GM21737 (cell line): ENCODE data around the gene TOX2.

ENCODE experiments used
- ATAC-seq: cut with Tn5 transposase; IDR thresholded peaks from one replicate; pipeline ENCODE4 v1.9.1; 2021; ENCODE audit warnings: mild to moderate bottlenecking, moderate library complexity; ENCODE audit not compliant: unreplicated experiment

The TOX2 gene

DNA sequence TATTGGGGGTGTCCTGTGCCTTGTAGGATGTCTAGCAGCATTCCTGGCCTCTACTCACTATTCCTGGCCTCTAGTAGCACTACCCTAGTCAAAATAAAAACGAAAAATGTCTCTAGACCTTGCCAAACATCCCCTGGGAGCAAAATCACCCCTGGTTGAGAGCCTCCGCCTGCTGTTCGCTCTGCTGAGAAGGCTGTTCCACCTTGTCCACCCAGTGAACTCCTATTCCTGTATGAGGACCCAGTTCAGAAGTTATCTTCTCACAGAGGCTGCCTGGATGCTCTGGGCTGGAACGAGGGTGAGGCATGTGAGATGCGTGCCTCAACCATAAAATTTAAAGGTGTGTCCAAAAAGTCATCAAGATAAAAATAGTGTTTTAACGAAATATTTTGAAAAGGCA is 101.9 kb downstream of the TOX2 start:
- ATAC-seq = no peak

DNA sequence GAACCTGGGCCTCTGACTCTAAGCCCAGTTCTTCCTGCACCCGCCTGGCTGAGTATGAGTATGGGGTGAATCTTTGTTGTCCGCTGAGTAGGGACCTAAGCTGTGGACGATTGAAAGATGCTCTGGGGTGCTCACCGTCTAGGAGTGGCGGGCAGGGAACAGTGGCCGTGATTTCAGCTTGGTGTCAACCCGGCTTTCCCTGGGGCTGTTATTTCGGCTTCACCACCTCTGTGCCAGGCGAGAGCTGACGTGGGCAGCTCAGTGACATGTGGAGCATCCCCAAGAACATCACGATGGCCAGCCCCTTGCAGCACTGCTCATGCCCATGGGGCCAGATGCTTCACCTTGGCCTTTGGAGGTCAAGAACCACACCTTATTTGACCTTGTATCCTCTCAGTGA is 102.6 kb downstream of the TOX2 start:
- ATAC-seq = no peak

DNA sequence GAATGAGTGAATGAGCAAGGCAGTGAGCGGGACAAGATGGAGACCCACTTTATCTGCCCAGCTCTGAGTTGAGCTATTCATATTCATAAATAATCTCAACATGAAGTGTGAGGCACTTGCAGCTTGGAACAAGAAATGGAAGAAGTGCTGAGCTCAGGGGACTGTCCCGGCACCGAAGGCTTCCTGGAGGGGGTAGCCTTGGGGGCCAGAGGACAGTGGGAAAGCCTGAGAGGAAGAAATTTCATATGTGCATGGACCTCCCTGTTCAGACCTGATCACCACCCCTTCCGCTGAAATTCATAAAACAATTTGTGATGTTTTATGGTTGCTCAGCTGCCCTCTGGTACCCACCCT is 103.2 kb downstream of the TOX2 start:
- no peak for ATAC-seq

DNA sequence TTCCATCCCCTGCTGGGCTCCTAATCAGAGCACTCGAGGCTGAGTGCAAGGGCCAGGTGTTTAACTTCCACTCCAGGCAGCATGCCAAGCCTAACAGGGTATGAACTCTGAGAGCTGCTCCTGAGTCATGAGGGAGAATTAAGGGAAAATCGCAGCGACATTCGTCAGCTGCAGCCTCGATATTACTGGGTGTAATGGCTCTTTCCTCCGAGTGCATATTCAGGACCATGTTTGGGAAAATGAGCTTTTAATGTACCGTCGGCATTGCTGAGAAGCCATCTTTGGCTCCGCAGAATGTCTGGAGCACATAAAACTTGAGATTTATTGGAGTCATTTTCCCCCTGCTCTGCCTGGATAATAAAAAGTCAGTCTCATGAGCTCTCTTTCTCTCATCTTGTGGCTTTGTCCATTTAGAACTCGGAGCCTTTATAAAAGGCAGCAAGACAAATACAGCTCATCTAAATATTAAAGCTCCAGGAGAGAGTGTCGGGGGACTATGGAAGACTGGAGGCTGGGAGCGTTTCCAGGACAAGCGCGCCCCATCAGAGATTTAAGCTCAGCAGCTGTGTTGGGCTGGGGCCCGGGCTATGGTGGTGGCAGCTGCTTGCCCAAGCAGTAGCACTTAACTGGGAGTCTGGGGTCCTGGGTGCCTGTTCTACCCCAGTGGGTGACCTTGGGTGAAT is 103.7 kb downstream of the TOX2 start:
- ATAC-seq = no peak

DNA sequence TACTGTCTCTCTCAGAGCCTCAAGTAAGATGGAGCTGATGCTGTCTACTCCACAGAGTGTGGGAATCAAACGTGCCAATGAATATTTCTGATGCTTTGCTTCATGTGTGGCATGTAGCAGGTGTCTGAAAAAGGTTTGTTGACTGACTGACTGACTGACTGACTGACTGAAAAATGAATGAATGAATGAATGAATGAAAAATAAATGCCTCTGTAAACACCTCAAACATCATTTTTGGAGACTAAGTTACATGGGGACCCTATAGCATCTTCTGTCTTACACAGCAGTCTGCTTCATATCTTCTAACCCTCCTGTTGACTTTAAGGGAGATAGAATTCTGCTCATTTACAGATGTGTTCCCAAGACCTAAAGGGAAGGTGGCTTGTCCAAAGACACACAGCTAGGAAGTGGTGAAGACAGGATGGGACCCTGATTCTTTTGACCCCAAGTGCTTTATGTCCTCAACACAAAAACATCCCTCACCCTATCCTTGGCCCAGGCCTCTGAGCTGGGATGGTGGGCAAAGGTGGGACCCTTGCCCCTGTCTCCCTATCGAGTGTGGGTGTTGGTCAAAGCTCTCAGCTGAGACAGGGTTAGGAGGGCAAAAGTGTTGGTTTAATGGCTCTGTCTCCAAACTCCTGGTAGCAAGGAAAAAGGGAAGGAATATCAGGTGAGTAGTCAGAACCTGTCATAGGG is 104.4 kb downstream of the TOX2 start:
- ATAC-seq = no peak

DNA sequence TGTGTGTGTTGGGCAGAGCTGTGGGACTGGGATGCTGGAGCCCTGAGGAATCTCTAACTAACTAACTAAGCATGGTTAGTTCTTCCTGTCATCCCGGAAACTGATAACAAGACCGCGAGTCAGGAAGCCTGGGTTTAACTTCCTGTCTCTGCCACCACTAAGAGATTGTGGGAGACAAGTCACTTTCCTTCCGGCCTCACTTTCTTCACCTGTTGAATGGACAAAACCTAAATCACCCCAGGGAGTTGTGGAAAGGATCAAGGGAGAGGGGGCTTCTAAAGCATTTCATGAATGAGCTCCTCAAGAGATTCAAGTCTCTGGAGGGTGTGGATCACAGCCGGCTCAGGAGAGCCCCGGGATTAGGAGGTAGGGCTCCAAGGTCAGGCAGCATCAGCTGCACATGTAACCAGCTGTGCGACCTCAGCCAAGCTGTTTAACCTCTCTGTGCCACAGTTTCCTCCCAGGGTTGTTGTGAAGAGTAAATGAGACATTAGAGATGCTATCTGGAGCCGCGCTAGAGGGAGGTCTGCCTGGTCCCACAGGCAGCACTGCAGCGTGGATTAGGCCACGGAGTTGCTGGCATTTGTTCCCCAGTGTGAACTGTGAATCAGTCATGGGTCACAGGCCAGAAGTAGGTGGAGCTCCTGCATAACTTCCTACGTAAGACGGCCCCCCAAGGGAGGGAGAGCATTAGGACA is 105.1 kb downstream of the TOX2 start:
- no peak for ATAC-seq

DNA sequence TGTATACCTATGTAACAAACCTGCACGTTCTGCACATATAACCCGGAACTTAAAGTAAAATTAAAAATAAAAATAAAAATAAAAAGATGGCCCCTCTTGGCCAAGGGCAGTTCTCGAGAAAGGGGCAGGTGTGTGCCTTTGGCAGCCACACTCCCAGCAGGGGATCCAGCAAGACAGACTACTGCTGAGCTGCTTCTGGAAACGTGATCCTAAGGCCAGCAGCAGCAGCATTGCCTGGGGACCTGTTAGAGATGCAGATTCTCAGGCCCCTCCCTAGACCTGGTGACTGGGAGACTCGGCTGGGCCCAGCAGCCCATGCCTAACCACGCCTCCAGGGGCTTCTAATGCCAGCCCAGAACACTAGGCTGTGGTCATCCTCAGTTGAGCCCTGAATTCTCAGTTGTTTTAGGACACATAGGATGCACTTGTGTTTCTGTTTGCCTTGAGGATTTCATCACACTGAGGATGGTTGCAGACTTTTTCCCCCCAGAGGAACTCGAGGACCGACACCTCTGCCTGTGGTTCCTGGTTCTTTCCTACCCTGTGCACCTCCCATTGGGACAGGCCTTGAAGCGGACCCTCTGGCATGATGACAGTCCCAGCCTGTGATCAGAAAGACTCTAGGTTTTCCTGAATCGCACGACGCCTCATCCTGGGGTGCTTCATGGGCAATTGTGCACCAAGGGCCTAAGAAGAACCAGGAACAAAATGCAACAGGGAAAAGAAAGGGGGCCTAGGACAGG is 105.9 kb downstream of the TOX2 start:
- ATAC-seq = no peak

DNA sequence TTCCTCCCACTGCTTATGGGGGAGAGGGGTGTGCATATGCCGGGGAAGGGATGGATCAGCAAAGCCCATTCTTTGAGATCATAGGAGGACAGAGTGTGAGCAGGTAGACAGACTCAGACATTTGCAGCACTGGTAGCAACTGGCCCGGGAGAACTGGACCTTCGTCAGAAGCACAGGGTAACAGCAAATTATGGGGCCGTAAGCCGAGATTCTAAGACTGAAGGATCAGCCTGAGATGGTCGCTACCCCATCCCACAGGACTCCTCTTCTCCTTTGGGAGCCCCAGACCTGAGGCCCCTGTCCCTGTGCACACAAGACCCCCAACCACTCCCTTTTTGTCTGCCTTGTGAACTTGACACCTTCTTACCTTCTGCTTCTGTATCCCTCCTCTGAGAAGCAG is 106.5 kb downstream of the TOX2 start:
- no peak for ATAC-seq

DNA sequence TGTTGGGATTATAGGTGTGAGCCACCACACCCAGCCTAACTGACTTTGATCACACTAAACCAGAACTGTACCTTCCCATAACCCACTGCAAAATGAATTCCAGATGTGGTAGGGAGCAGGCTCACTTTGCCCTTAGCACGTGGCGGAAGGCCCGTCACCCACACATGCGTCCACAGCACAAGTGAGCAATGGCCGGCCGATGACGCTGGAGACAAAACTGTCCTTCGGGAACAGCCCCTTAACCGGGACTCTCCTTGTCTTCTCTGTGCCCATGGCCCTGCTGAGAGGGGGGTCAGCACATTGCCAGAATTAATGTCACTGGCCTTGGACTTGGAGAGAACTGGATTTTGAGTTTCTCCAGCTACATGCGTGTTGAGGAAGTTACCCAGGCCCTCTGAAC is 107.2 kb downstream of the TOX2 start:
- no peak for ATAC-seq

DNA sequence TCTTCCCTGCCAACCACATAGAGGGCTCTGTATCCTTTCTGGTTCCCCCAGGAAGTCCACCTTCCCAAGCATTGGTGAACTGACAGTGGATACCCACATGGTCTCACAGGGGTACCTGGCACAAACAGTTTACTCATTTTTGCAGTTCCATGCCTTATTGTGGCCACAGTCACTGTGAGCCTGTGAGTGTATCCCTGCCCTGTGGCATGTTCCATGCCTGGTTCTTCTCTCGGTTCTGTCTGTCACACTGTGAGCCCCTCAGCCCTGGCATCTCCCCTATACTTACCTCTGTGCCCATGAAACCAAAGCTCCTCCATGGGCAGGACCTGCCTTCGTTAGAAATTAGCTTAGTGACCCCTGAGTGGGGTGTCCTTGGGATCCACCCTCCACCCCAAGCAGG is 107.8 kb downstream of the TOX2 start:
- no peak for ATAC-seq

DNA sequence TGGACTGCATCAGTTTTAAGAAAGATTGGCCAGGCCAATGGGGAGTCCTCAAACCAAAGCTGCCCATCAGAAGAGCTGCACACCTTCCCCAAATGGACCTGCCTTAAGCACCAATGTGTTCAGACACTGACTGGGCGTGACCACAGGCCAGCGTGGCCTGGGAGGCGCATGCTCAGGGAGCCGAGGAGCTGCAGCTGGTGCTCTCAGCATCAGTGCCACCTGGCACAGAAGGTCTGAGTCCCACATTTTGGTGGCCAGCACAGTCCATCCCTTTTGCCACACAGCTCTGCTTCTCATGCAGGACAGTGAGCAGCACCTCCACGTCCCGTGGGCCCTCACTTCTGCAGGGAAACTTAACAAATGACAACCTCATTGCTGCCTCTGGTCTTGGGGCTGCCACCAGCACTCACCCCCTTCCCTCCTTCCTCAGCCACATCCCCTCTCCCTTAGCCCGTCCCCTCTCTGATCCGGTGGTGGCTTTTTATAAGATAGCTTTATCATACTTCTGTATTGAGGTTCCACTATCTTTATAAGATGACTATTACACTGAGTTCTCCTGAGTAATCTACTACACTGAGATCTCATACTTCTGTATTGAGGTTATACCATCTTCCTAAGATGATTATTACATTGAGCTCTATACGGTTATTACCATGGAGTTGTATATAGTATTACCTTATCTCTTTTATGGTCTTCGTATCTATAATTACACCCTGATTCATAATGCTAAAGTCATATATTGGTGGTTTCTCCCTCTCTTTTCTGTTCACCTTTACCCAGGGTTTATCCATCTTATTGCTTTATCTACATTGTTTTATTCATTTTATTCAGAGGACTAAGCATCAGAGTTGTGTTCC is 109.1 kb downstream of the TOX2 start:
- no peak for ATAC-seq

DNA sequence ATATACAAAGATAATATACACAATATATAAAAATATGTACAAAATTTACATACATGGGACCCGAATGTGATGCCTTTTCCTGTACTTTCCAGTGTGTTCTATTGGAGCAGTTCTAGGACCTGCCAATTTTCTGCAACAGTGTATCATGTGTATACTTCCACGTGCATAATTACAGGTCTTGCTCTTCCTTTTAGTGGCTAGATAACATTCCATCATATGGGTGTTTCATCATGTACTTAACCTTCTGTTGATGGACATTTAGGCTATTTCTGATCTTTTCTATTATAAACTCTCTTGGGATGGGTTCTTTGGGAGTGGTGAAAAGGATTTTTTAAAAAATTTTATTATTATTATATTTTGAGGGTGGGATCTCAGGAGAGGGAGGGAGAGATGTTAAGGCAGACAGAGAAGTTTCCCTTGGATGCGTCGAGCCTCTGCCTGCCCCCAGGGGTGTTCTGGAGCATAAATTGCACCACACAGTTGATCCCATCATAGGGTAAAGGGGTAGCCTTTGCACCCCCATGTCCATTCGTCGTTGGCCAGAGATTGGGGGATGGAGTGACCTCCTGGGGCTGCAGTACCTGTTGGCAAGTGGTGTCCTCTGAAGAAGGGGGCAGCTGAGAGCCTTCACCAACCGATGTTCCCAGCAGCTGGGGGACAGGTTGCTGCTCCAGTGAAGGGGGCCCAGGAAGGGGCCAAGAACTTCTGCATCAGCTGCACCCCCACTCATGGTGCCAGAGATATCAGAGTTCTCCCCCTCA is 110.3 kb downstream of the TOX2 start:
- ATAC-seq = no peak

DNA sequence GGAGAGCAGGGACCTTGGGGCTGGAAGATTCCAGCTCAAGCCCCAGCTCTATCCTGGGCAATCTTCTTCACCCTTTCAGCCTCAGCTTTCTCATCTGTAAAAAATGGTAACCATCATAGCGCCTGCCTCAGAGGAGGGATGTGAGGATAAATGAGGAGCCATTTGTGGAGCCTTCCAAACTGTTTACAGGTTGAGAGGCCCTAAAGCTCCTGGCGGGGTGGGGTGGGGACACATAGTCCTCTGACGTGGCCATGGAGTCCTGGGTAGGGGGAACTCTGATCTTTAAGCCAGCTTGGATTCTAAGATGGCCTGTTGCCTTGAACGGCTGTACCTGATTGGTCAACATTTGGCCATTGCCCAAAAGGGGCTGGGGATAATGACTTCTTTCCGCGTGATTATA is 111.1 kb downstream of the TOX2 start:
- ATAC-seq = no peak

DNA sequence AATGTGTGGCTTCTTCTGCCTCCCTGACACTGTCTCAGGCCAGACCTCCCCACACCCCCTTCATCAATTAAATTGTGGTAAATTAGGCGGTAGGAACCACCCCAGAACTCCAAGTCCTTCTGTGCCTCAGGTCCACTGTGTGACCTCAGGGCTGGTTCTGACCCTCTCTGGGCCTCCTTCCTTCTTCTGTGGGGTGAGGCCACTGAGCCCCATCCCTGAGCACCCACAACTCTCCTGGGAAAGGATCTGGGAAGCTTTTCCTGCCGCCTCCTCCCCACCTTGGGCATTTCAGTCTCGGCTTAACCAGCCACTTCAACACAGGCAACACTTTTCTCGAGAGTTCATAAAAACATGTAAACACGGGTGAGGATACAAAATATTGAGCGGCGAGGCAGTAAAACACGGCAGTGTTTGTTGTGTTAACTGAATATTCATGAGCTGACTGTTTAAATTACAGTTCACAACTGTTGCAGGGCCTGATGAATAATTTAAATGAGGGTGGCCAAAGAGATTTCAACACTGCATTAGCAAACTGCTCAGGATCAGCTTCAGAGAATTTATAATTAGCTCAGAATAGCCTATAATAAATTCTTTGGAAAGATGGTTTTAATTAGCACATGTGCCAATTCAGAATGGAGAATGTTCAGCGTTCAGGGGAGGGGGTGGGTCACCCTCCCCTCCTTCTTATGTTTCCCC is 112.1 kb downstream of the TOX2 start:
- ATAC-seq = no peak

DNA sequence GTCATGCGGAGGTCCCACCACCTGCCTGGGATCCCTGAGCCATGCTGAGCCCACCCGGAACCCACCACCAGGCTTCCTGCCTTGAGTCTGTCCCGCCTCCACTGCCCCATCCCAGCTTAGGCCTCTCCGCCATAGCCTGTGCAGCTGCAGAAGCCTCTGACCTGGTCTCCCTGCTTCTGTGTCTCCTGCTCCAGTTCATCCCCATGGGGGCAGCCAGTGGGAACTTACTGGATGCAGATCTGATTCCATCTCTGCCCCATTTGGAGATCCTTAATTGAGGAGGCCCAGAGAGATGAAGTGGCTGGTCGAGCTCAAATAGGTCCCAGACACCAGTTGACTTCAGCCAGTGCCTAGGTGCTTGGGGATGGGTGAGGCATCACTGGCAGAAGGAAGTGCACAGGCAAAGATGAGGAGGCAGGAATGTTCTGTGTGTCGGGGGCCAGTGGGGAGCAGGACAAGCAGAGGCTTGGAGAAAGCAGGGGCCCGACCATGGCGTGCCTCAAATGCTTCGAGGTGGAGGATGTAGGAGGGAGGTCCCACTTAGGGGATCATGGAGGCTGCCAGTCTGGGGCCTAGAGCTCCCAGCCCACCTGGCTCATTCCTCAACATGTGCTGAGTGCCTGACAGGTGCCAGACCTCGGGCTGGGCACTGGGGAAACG is 112.8 kb downstream of the TOX2 start:
- ATAC-seq = no peak

DNA sequence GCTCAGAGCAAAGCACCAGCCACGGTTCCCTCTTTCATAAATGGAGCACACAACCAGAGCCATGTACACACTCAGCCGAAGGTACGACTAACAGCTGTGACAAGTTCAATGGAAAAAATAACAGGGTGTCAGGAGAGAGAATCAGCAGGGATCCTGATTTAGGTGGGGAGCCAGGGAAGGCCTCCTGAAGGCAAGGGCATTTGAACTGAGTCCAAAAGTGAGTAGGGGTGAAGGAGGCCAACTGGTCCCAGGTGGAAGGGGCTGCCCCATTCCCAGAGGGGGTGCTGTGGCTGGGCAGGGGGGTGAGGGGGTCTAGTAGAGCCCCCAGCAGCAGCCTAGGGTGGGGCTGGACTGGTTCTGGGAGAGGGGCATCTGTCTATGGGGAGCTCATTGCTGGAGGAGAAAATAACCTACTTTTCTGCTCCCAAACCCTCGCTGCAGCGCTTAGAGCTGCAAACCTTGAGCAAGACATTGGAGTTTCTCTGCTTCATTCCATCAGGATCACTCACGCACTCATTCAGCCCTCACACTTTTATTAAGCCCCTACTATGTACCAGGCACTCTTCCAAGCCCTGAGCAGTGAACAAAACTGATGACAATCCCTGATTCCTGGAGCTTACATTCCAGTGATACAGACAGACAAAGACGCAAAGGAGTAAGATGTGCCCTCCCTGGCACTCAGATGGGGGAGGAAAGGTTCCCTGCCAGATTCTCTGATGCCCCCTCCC is 113.5 kb downstream of the TOX2 start:
- no peak for ATAC-seq

DNA sequence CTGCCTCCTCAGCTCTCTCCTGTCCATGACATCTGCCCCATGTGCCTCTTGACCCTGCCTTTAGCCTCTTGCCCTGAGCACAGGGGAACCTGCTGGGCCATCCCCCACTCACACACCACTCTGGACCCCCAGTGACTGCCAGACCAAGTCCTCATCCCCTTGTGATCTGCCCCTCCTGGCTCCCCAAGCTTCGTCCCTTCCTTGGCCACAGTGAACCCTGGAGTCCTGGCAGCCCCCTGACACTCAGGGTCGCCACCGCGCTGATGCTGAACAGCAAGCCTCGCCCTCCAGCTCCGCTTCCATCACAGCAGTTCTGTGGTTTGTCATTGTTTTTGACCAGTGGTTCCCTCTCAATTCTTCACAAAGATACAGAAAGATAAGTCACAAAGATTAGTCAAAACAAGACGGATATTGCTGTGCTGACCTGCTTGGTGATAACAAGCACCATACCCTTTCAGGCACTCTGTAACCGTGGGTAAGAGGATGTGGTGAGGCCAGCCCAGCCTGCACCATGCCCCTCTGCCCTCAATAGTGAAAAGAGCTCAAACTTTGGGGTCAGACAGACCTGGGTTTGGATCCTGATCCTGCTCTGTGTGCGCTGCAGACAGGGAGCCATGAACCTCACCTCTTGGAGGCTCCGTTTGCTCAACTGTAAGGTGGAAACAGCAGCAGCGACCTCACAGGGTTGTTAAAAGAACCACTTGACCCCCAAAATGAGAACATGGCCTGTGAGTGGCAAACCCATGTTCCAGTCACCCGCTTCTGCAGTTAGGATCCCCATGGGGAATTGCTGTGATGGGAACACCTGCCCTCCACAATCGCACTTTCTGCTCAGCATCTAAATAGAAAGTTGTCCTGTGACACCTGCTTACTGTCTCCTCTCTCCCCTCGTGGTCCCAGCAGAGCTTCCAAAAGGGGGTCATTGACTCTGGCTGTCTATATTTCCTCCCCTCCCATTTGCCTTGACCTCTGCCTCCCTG is 114.5 kb downstream of the TOX2 start:
- peak; percentile 84 for ATAC-seq
